ENCODE measurements around the gene ZNF511. TPM values are rescaled to one million over a fixed set of nuclear protein-coding genes. Genes with fewer than 3 reads are reported as not detected.

The ZNF511 gene
- total RNA-seq, 2 donors from 2014 or later = 43.4 to 55.6 TPM

GRCh38 chr10:133335246-133336117 lies 26.8 kb downstream of the ZNF511 start:
- H3K27ac Mint-ChIP-seq = no peak overlapping the region
- DNase-seq (ENCODE audit: low spot score in 2 of 2) (peak in 1 of 2 donors; percentile 63), ATAC-seq (peak; percentile 36 to 59)
- no peaks in the 10 kb centered on the region for H3K9me3 Mint-ChIP-seq
- H3K36me3 Mint-ChIP-seq = no peaks in the 10 kb centered on the region

DNA sequence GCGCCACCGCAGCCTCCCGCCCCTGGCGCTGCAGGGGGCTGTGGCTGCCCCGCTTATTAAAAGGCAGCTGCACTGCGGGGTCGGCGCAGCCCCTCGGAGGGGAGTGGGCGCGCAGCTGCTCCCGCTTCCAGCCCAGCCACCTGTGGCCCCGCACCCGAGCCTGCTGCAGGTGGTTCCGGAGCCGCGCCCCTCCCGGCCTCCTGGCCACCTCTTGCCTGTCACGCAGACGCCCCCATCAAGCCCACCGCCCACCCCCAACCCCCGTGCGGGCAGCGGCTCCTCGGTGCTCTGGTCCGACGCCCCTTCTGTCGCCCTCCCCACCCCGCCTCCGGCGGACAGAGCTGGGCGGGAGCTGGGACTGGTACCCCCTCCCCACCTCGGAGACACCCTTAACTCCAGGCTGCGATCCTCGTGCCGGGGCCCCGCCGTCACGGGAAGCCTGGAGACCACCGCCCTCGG lies 27.4 kb downstream of the ZNF511 start:
- H3K36me3 Mint-ChIP-seq = no peaks in the 10 kb centered on the region
- DNase-seq (ENCODE audit: low spot score in 2 of 2) (no peak), ATAC-seq (no peak)
- H3K27ac Mint-ChIP-seq = no peak overlapping the region
- no peaks in the 10 kb centered on the region for H3K9me3 Mint-ChIP-seq

DNA sequence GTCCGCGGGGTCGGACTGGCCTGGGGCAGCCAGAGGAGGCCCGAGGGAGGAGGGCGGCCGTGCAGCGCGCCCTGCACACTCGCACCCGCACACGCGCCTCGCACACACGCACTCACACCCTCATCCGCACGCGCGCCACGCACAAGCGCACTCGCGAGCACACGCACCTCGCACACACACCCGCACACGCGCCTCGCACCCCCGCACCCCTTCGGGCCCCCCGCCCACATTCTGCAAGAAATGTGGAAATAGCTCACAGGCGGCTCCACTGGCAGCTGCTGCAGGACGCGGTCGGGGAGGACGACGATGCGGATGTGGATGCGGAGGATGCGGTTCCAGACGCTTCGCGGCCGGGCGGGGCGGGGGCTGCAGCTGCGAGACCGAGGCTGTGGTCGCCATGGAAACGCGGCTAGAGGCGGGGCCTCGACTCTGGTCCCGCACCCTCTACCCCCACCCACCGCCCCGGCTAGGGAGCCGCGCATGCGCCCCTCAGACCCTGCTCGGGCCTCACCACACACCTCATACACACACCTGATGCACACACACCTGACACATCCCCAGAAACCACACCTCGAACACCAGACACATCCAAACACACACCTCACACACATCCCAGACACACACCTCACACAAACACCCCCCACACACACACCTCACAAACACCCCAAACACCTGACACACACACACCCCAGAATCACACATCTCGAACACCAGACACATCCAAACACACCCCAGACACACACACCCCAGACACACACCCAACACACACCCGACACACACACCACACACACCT lies 28.1 kb downstream of the ZNF511 start, which contains the start of gene CALY:
Gene CALY, minus strand, starts transcription at position 320 of the 793 bp plus-strand sequence. CDS start 7,907 bp downstream, outside the sequence.
- Mint-ChIP-seq H3K9me3 (no peaks in the 10 kb centered on the region), H3K27ac (no peak within 1 kb of the TSS), H3K36me3 (no peaks in the 10 kb centered on the region)
- ATAC-seq = peak; percentile 59 to 69
- DNase-seq (ENCODE audit: low spot score in 2 of 2) = peak; percentile 61 to 67

- ATAC-seq = no peak
- Mint-ChIP-seq H3K9me3 (no peaks in the 10 kb centered on the region), H3K36me3 (no peaks in the 10 kb centered on the region), H3K27ac (no peak overlapping the region)
- no peak for DNase-seq (ENCODE audit: low spot score in 2 of 2)
These were observed 28.6 kb downstream of the ZNF511 start for GRCh38 chr10:133337370-133337725.

DNA sequence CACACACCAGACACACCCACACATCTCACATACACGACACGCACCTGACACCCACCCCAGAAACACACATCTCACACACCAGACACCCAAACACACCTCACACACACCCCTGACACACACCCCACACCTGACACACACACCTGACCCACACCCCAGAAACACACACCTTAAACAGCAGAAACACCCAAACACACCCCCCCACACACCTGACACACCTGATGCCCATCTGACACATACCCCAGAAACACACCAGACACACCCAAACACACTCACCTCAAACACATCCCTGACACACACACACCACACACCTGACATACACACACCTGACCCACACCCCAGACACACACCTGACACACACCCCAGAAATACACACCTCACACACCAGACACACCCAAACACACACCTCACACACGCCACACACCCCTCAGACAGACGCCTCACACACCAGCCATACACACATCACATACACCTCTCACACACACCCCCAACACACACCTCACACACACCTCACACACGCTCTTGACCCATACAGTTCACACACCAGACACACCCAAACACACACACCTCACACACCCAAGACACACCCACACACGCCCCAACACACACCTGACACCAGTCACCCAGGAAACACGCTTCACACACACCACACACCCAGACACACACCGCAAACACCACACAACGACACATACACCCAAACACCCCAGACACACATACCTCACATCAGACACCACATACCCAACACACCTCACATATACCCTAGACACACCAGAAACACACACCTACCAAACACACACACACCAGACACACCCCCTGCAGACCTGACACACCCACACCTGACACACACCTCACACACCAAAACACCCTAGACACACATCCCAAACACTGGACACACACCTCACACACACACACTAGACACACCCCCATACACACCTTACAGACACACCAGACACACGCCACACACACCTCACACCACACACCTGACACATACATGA lies 29.7 kb downstream of the ZNF511 start:
- H3K27ac Mint-ChIP-seq = no peak overlapping the region
- no peak for ATAC-seq
- DNase-seq (ENCODE audit: low spot score in 2 of 2) = no peak
- H3K36me3 Mint-ChIP-seq = no peaks in the 10 kb centered on the region
- no peaks in the 10 kb centered on the region for H3K9me3 Mint-ChIP-seq

GRCh38 chr10:133339708-133340380 lies 31.1 kb downstream of the ZNF511 start:
- Mint-ChIP-seq H3K27ac (no peak overlapping the region), H3K36me3 (no peaks in the 10 kb centered on the region), H3K9me3 (no peaks in the 10 kb centered on the region)
- DNase-seq (ENCODE audit: low spot score in 2 of 2) (no peak), ATAC-seq (no peak)

- Mint-ChIP-seq H3K27ac (no peak overlapping the region), H3K9me3 (no peaks in the 10 kb centered on the region), H3K36me3 (no peaks in the 10 kb centered on the region)
- DNase-seq (ENCODE audit: low spot score in 2 of 2) = no peak
- ATAC-seq = no peak
These were observed 33.3 kb downstream of the ZNF511 start for GRCh38 chr10:133341983-133342382.

GRCh38 chr10:133342942-133343341 lies 34.2 kb downstream of the ZNF511 start:
- H3K27ac Mint-ChIP-seq = no peak overlapping the region
- DNase-seq (ENCODE audit: low spot score in 2 of 2) = no peak
- H3K36me3 Mint-ChIP-seq = no peaks in the 10 kb centered on the region
- ATAC-seq = no peak
- no peaks in the 10 kb centered on the region for H3K9me3 Mint-ChIP-seq

DNA sequence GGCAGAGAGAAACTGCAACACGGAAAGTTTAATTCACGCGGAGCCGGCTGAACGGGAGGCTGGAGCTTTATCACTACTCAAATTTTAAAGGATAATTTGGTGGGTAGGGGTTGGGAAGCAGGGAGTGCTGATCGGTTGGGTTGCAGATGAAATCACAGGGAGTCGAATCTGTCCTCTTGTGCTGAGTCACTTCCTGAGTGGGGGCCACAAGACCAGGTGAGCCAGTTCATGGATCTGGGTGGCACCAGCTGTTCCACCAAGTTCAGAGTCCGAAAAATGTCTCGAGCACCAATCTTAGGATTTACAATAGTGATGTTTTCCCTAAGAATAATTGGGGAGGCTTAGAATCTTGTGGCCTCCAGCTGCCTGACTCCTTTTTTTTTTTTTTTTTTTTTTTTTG lies 34.8 kb downstream of the ZNF511 start:
- H3K27ac Mint-ChIP-seq = no peak overlapping the region
- no peak for ATAC-seq

DNA sequence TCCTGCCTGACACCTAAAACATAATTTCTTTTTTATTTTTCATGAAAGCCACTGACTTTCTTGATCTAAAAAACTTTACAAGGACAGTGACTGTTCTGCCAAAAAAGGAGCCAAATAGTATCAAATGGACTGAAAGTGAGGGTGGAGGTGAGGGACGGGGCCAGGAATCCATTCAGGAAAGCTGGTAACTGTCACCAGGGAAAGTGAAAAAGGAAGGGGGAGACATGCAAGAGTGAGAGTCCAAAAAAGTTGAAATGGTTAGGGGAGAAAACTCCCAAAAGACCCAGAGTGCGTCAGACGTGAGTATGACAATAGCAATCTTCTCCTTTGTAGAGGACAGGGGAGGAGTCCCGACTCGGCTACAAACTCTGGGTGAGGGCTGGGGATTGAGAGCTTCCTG lies 35.5 kb downstream of the ZNF511 start:
- Mint-ChIP-seq H3K36me3 (no peaks in the 10 kb centered on the region), H3K9me3 (no peaks in the 10 kb centered on the region), H3K27ac (no peak overlapping the region)
- no peak for ATAC-seq
- DNase-seq (ENCODE audit: low spot score in 2 of 2) = no peak

More for the DNA sequence above, 34.8 kb downstream of the ZNF511 start:
- H3K36me3 Mint-ChIP-seq = no peaks in the 10 kb centered on the region
- no peak for DNase-seq (ENCODE audit: low spot score in 2 of 2)
- H3K9me3 Mint-ChIP-seq = no peaks in the 10 kb centered on the region

- Mint-ChIP-seq H3K9me3 (no peaks in the 10 kb centered on the region), H3K27ac (no peak overlapping the region), H3K36me3 (no peaks in the 10 kb centered on the region)
- DNase-seq (ENCODE audit: low spot score in 2 of 2) (no peak), ATAC-seq (no peak)
These were observed 37.7 kb downstream of the ZNF511 start for GRCh38 chr10:133346413-133346812.

GRCh38 chr10:133347710-133348517 lies 39.2 kb downstream of the ZNF511 start:
- H3K36me3 Mint-ChIP-seq = no peaks in the 10 kb centered on the region
- no peaks in the 10 kb centered on the region for H3K9me3 Mint-ChIP-seq
- no peak overlapping the region for H3K27ac Mint-ChIP-seq
- ATAC-seq (no peak), DNase-seq (ENCODE audit: low spot score in 2 of 2) (no peak)

DNA sequence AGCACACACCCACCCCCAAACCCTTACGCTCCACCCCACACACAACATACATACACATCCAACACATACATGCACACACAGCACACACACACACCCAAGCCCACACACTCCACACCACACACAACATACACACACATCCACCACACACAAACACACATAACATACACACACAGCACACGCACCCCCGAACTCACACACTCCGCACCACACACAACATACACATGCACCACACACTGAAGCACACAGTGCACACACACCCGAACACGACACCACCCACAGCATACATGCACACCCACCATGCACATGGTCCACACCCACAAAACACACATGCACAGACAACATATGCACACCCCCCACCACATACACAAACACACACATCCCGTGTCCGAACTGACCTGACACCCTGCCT lies 40.5 kb downstream of the ZNF511 start:
- no peaks in the 10 kb centered on the region for H3K9me3 Mint-ChIP-seq
- ATAC-seq = no peak

GRCh38 chr10:133349577-133350011 lies 40.9 kb downstream of the ZNF511 start:
- Mint-ChIP-seq H3K27ac (no peak overlapping the region), H3K9me3 (no peaks in the 10 kb centered on the region), H3K36me3 (no peaks in the 10 kb centered on the region)
- no peak for ATAC-seq
- no peak for DNase-seq (ENCODE audit: low spot score in 2 of 2)

More for the DNA sequence above, 40.5 kb downstream of the ZNF511 start:
- DNase-seq (ENCODE audit: low spot score in 2 of 2) = no peak
- H3K27ac Mint-ChIP-seq = no peak overlapping the region
- no peaks in the 10 kb centered on the region for H3K36me3 Mint-ChIP-seq

- no peak for DNase-seq (ENCODE audit: low spot score in 2 of 2)
- ATAC-seq = no peak
- Mint-ChIP-seq H3K9me3 (no peaks in the 10 kb centered on the region), H3K36me3 (no peaks in the 10 kb centered on the region), H3K27ac (no peak overlapping the region)
These were observed 41.7 kb downstream of the ZNF511 start for GRCh38 chr10:133350283-133350949.
